Testis (tissue), 2 donors: ENCODE results near the gene ABT1.

ENCODE experiments used
- CTCF ChIP-seq, 3 experiments: fragments of 450-650 bp in 2 of 3; fragments of 200-600 bp in 1 of 3; sonication (generic) in 1 of 3; IDR thresholded peaks; one replicate each; pipeline ENCODE4 v1.5.1; 2016 to 2019; ENCODE audit warnings: antibody characterized with exemption in 3 of 3, mild to moderate bottlenecking in 2 of 3, moderate library complexity in 1 of 3
- POLR2A ChIP-seq: fragments of 450-650 bp; IDR thresholded peaks from one replicate; pipeline ENCODE4 v1.6.1; 2017; ENCODE audit warnings: antibody characterized with exemption, mild to moderate bottlenecking, moderate library complexity

GRCh38 chr6:26575494-26575939 lies 21.2 kb upstream of the ABT1 start:
- TF ChIP-seq CTCF (IDR thresholded peaks at IDR 0.05) (no peak), POLR2A (no peak)
